HG02588 (cell line): ENCODE data around the gene KLHL25.
"Not testable (repeated sequence)": the region's sequence is repeated elsewhere in the genome, so short reads cannot be mapped to it uniquely, and the experiment has no call there.

ENCODE experiments used
- ATAC-seq: cut with Tn5 transposase; IDR thresholded peaks from one replicate; pipeline ENCODE4 v1.9.1; 2021; ENCODE audit warnings: mild to moderate bottlenecking, moderate library complexity; ENCODE audit not compliant: unreplicated experiment

The KLHL25 gene

DNA sequence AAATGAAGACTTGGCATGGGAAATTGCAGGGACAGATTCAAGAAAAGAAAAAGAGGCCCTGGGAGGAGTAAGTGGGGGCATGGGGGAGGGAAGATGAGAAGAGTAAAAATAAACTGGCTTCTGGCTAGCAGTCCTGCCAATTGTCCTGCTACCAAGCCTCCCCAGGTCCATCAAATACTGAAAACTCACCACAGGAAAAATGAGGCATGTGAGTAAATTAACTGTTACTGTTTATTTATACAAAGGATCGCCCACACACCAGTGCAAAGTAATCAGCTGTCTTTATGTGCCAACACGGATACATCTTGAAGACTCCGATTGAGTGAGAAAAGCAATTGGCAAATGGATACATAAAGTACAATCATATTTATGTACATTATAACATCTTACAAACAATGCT lies 10.7 kb upstream of the KLHL25 start:
- no peak for ATAC-seq

DNA sequence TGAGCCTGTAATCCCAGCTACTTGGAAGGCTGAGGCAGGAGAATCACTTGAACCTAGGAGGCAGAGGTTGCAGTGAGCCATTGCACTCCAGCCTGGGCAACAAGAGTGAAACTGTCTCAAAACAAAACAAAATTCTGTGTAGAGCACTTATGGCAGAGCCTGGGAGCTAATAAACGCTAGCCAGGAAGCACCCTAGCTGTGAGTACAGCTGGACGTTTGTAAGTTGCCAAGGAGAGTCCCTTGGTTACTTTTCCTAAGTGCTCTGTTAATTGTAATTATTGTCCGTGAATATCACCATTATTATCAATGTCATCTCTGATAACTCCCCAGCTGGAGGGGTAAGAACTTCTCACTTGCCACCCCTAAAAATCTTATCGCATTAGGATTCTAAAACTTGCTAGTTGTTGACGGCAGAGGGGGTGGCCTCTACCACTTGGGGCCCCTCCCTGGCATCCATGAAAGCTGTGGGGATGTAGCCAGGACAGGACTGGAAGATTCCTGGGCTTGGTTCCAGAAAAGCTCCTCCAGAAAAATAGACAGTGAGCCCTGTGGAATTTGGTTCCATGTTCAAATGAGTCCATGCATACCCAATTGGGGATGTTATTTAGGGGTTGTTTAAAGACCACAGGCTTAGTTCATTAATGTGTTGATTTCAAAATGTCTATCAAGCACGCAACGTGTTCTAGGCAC lies 9.9 kb upstream of the KLHL25 start:
- no peak for ATAC-seq

DNA sequence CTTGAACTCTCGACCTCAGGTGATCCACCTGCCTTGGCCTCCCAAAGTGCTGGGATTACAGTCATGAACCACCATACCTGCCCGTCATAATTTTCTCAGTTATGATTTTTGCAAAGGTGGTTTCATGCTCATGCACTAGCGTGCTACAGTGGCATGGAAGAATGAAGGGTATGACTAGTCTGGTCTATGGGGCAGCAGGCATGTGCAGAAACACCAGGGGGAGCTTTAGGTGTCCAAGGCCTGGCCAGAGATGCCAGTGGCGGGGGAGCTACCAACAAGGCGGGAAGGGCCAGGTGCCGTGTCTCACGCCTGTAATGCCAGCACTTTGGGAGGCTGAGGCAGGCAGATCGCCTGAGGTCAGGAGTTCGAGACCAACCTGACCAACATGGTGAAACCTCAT lies 7.9 kb upstream of the KLHL25 start:
- not testable (repeated sequence) for ATAC-seq

DNA sequence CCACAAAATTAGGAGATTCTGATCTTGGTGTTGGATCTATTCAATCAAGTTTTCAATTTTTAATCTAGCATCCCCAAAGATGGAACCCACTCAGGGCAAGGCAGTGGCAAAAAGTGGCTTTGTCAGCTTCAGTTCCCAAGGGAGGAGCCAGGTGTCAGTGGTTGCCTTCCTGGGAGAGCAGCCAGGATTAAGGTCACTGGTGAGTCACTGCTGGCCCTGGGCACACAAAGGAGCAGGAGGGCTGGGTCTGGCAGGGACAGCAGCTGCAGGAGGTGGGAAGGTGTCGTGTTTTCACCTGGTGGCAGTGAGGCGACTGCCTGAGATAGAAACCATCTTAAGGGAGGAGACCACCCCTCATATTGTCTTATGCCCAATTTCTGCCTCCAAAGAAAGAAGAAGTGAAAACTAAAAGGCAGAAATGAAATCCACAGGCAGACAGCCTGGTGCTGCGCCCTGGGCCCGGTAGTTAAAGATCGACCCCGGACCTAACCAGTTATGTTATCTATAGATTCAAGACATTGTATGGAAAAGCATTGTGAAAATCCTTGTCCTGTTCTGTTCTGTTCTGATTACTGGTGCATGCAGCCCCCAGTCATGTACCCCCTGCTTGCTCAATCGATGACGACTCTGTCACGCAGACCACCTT lies 5.9 kb upstream of the KLHL25 start:
- ATAC-seq, result no peak

DNA sequence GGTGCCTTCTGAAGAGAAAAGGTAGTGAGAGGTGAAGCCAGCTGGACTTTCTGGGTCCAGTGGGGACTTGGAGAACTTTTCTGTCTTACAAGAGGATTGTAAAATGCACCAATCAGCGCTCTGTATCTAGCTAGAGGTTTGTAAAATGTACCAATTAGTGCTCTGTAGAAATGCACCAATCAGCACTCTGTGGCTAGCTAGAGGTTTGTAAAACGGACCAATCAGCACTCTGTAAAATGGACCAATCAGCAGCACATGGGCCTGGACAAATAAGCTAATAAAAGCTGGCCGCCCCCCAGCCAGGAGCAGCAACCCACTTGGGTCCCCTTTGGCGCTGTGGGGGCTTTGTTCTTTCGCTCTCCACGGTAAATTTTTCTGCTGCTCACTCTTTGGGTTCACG lies 1.6 kb upstream of the KLHL25 start:
- not testable (repeated sequence) for ATAC-seq

DNA sequence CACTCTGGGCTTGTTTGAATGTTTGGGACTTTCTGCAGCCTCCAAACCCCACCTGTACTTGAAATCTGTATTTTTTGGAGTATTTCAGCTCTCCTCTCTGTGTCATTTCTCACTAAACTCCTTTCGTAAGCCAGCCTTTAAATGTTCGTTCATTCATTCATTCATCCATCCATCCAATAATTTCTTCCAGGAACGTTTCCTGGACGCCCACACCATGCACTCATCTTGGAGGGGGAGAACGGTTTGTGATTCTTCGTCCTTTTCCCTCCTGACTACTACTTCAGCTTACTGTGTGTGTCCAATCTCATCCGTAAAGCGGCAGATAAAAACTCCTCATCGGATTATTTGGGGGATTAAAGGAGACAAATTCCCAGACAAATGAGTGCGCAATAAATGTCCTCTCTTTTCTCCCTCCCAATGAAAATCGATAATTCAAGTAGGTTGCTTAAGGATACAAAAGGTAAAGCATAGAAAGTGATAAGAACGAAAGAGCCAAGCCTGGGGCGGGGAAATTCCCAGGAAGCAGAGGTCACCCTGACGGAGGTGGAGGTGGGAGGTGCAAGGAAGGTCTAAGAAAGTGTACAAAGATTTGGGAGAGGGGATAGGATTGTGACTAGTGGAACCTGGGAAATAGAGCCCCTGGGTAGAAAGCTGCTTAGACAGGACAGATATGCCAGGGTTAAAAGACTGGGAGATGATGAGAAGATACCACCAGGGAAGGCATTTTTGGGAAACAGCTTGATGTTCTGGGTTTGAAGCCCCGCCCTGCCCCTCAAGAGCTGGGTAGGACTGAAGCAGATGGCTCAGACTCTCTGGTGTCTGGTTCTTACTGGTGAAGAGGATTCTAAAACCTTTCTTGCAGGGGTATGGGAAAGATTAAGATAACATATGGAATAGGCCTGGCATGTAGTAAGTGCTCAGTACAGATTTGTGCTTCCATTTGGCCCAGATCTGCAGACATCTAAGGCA lies 896 bp upstream of the KLHL25 start:
- no peak for ATAC-seq

DNA sequence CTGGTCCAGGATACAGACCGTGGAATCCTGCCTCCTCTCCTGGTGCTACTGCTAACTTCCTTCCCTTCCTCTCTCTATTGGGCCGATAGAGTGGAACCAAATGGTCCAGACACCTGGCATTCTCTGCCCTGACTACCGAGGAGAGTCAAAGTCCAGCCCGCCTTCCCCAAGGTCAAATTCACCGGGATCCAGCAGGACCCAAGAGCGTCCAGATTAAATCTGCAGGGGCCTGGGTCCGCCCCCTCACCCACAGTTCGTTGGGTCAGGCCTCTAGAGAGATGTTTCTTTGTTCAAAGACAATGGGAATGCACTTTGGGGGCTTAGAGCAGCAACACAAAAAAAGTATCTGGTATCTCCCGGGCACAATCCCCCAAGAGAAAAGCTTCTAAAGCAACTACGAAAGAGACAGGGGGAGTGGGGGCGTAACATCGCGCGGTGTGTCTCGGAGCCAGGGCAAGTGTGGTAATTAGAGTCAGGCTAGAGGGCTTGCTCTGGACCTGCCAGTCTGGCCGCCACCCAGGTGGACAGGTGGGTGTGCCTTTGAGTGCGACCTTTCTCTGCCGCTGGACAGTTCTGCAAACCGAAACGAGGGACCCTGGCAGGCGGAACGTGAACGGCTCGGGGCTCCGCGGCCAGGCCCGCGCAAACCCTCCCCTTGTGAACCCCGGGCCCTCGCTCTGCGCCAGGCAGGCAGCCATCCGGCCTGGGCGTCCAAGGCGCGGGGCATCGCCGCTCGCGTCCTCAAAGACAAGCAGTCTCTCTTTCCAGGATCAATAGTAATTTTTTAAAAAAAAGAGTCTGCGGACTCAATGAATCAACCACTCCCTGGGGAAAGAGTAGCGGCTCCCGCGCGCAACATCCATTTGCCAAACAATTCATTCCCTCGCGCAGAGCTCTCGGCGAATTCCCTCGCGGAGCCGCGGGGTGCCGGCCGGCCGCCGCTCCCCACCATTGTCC lies 806 bp downstream of the KLHL25 start:
- ATAC-seq, result peak; percentile 35

DNA sequence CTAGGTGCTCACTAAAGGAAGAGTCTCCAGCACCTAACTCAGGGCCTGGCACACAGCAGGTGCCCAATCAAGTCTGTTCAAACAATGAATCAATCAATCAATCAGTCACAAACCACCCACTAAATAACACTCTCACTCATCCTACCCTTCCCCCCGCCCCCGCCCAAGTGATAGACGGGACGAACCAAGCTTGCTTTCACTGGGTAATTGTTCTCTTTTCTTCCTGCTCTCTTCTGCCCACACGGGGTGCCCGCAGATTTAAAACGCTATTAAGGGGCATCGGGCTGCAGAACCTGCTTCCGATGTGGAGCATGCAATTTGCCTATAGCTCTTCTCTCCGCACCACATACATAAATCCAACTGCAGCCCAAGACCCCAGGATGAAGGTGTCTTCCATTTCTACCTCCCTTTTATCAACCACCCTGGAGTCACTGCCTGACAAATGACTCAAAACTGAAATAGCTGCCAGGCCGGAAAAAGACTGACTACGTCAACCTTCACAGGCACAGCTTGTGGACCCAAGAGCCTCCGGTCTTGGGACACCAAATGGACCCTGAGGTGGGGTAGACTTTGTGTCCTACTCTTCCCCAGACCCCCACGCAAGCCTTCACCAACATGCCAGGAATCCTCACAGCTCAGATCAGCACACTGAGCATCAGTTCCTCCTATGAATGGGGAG lies 1.7 kb downstream of the KLHL25 start:
- ATAC-seq, result no peak

DNA sequence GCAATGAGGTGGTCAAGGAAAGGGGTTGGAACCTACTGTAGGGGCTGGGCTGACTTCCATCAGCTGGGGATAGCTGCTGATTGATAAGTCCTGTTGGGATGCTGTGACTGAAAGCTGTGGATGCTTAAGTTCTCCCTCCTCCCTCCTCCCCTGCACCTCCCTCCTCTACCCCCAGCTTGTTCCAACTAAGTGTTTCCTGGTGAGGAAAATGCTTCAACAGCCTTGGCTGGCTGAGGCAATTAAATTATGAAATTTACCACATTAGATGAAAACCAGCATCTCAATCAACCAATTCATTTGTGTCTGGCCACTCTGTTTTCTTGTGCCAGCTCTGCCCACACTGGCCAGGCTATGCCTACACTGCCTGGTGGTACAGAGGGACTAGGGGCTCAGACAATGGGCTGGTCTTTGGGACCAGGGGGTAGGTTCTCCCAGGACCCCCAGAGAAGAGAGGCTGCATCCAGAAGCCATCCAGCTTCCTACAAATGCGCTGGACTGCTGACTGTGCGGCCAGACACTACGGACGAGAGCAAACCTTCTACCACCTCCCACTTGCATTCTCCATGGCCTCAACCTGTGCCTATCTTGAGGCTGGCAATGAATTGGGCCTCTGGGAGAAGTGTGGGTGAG lies 2.5 kb downstream of the KLHL25 start:
- ATAC-seq, result no peak

DNA sequence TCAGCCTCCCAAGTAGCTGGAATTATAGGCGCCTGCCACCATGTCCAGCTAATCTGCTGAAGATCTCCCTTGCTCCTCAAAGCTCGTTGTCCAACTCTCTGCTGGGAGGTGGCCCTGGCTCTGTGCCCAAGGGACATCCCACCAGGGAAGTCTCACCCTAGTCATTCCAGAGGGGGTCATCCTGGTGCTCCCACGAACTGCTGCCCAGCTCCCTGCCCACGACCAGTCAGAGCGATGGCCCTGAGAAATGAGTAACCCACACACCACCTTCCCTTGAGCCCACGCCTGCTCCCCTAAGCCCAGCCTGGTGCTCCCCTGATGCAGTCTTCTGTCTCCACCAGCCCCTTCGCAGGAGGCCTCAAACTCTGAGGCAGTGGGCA lies 5.2 kb downstream of the KLHL25 start:
- ATAC-seq, result no peak

DNA sequence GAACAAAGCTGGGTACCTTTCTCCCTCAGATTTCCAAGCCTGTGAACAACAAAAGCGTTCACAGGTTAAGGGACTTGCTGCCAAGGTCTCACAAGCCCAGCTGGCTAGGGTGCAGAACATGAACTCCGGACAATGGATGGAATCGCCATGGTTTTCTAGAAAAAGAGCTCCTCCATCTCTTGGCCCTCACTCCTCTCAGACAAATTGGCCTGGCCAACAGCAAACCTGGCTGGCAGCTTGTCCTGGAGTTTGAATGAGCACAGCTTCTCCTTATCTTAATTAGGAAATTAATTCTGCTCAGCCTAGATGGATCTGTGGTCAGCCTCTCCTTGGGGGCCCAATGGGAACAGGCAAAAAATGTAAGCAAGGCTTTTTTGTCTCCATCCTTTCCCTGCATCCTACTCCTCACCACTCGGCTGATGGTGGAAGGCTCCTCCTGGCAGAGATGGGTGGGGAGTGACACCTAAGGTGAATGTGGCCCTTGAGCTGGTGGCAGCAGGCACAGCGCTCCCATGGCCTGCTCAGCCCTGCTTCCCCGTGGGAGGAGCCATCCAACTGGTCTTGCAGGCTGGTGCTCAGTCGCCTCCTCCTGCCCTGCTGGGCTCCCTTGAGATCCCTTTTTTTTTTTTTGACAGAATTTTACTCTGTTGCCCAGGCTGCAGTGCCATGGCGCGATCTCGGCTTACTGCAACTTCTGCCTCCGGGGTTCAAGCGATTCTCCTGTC lies 5.8 kb downstream of the KLHL25 start:
- no peak for ATAC-seq

DNA sequence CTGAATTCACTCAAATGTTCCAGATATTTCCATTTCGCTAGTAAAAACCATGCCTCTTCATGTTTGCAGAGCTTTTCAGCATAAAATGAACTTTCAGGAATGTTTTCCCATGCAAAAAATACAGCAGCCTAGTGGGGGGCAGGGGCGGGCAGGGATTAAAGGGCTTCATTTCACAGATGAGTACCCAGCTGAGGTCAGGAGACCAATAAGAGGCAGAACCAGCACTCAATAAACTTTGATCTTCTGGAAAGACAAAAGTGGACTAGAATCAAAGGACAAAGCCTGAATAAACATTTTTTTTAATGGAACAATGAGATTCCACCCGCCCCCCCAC lies 8.0 kb downstream of the KLHL25 start:
- no peak for ATAC-seq

DNA sequence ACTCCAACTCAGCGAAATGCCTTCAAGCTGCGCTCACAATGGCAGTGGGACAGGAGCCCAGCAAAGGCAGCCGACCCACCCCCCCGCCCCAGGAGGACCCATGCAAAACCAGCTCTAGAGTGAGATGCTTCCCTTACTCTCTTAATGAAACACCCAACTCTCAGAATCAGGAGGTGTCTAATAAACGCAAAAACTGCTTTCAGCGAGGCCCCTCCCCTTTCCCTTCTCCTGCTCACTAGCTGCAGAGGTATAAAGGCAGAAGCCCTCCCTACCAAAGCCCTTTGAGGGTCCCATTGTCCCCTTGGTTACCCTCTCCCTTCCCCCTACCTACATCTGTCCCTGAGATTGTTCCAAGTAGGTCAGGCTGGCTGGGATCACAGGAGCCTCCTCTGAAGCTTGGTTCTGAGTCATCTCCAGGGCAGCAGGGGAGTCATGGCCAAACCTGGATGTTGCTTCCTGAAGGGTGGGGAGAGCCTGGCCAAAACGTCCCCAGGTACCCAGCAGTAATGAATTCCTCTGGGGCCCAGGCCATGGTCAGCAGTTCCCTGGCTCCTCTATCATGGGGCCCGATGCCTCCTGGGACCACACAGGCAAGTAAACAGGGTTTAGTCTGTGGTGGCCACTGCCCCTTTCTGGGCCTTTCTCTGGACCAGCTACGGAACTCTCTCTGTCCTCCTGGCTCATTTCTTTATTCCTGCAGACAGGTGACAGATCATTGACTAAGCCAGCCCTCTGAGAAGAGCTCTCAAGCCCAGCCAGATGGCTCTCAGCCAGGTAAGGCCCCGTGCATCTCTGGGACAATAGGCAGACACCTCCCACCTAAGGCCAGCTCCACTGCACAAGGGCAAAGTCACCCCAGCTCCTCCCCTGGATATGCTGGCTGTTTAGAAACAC lies 8.6 kb downstream of the KLHL25 start:
- no peak for ATAC-seq

DNA sequence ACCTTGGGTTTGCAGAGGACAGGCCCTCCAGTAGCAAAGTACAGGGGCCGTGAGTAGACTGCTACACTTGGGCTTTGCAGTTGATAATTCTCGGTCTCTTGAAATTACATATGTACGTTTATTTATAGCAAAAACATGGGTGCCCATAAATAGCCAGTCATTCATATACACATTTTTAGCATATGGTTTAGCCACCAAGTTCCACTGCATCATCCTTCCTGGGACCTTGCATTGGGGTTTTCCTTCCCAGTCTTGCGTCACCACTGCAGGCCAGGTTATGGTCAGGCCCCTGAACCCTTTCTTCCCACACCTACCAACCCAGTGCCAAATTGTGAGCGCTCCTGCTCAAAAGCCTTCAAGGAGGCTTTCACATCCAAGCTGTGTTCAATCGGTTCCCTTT lies 12.7 kb downstream of the KLHL25 start:
- no peak for ATAC-seq

DNA sequence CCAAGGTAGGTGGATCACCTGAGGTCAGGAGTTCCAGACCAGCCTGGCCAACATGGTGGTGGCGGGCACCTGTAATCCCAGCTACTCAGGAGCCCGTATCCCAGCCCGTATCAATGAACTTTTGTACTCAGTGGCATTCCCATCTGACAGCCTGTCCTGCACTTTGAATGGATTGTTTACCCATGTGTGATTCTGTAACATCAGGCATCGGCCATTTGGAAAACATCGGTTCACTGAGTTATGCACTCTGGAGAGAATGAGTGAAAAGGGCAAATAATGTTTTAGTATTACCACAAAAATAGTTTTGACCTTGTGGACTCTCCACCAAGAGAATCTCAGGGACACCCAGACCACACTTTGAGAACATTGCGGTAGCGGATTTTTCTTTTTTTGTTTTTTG lies 13.6 kb downstream of the KLHL25 start:
- no peak for ATAC-seq

DNA sequence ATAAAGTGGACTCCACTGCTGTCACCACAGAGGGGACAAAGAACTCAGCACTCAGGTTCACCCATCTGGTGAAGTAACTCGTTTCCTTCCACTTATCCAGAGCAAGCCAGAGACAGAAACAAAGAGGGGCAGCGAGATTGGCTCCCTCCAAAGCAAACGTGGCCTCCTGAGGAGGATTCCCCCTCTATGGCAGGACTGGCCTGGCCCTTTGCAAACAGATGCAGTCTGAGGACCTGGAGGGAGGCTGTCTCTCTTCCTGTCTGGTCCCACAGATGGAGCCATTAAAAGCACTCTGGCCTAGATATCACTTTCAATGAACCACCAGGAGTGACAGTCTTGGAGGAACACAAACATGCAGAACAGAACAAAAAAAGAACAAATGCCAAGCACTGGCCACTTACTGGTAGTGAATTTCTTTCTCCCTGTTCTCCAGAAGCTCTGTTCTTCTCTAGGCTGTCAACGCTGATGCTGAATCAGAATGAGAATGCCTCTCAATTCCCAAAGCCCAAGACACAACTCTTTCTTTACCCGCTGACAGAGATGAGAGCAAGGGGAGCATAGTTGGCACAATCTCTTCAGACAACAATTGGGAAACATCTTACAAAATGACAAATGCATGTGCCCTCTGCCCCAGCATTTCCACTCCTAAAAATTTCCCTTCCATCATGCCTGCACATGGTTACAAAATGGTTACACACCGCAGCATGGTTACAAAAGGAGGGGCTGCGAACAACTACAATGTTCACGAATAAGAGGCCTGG lies 14.3 kb downstream of the KLHL25 start:
- ATAC-seq, result no peak

DNA sequence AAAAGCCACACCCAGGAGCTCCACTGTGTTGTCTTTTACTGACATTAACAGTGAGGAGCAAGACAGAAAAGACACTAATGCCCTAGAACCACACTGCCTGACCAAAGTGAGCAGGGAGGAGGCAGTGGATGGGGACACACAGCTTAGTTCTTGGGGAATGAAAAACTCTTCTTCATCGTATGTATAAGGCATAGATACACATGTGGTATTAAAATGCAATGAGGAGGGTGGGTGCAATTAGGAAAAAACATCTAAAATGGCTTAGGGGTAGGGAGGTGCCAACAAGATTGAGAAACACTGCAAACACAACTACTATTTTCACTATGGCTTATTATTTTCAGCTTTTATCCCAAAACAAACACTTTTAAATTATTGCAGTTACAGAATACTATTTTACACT lies 15.5 kb downstream of the KLHL25 start:
- ATAC-seq, result no peak
